Colonic mucosa (tissue), 4 donors: ENCODE data around the gene MED29. TPM values are rescaled to one million over a fixed set of nuclear protein-coding genes. Genes with fewer than 3 reads are reported as not detected.

ENCODE experiments used
- DNase-seq: peaks from one replicate; pipeline ENCODE4 v3.0.0-alpha.2; 2020
- H3K27ac ChIP-seq: fragments of 200-600 bp; one replicate; pipeline ENCODE4 v1.8.0; 2021
- H3K27me3 ChIP-seq: fragments of 200-600 bp; one replicate; pipeline ENCODE4 v1.8.0; 2021
- H3K36me3 ChIP-seq: fragments of 200-600 bp; one replicate; pipeline ENCODE4 v1.8.0; 2021
- H3K4me1 ChIP-seq: fragments of 200-600 bp; one replicate; pipeline ENCODE4 v1.8.0; 2021; ENCODE audit warnings: mild to moderate bottlenecking
- H3K4me3 ChIP-seq: fragments of 200-600 bp; one replicate; pipeline ENCODE4 v1.8.0; 2021
- H3K9ac ChIP-seq, 2 donors: one replicate each; pipeline ENCODE4 v1.7.0; 2013; ENCODE audit warnings: control low read depth in 2 of 2, low read depth in 2 of 2, low read length in 2 of 2
- H3K9me3 ChIP-seq: fragments of 200-600 bp; one replicate; pipeline ENCODE4 v1.8.0; 2021
- CTCF ChIP-seq: fragments of 200-600 bp; IDR thresholded peaks from one replicate; pipeline ENCODE4 v1.8.0; 2022; ENCODE audit warnings: antibody characterized with exemption, mild to moderate bottlenecking
- intact Hi-C: fragments of 100-400 bp; cut with DNase I; formaldehyde crosslinking; loops from one replicate; pipeline ENCODE4 v1.14.1; 2022
- total RNA-seq, 2 donors: library from RNA; stranded (reverse); fragmentation: NEBNext Ultra II Directional in 1 of 2; extraction: Animal tissue kit (Norgen Biotek cat#: 25700) in 1 of 2; gene quantifications; one replicate each; pipeline ENCODE4 v1.2.1, GENCODE V29; 2021
- donor health status: healthy.
- donor health status: DM: no; HTN: no; CAD: no.
- donor health status: DM: no; HTN: no; CAD: no.

MED29 gene
- total RNA-seq, 2 donors from 2014 or later, result 22.8 to 37.5 TPM

GRCh38 chr19:39362682-39363657 is 28.2 kb upstream of the MED29 start:
- H3K27me3 ChIP-seq, result no peaks in the 10 kb centered on the region
- peaks cover 7% of the 10 kb centered on the region for H3K36me3 ChIP-seq
- no peak overlapping the region for H3K4me3 ChIP-seq
- TF ChIP-seq CTCF, result no peak
- H3K9me3 ChIP-seq, result no peaks in the 10 kb centered on the region
- no peak for DNase-seq
- H3K27ac ChIP-seq, result no peak overlapping the region
- peak overlapping the region; percentile 12 to 24 for H3K9ac ChIP-seq
- no peaks in the 10 kb centered on the region for H3K4me1 ChIP-seq
- intact Hi-C loops, result no loop called here

- Histone ChIP-seq H3K36me3 (peaks cover 3% of the 10 kb centered on the region), H3K27me3 (no peaks in the 10 kb centered on the region), H3K9me3 (no peaks in the 10 kb centered on the region), H3K4me1 (no peaks in the 10 kb centered on the region), H3K27ac (no peak overlapping the region), H3K4me3 (no peak overlapping the region), H3K9ac (peak overlapping the region in 1 of 2 donors; percentile 28)
- intact Hi-C loops, result no loop called here
- no peak for TF ChIP-seq CTCF
- no peak for DNase-seq
Observed at GRCh38 chr19:39363901-39364457, 27.2 kb upstream of the MED29 start.

- DNase-seq, result no peak
- Histone ChIP-seq H3K4me1 (no peaks in the 10 kb centered on the region), H3K27me3 (no peaks in the 10 kb centered on the region), H3K4me3 (no peak overlapping the region), H3K27ac (no peak overlapping the region), H3K36me3 (peaks cover 8% of the 10 kb centered on the region), H3K9ac (no peak overlapping the region), H3K9me3 (no peaks in the 10 kb centered on the region)
- intact Hi-C loops, result no loop called here
- no peak for TF ChIP-seq CTCF
Observed at GRCh38 chr19:39365531-39365930, 25.6 kb upstream of the MED29 start.

GRCh38 chr19:39369200-39369599 is 22.0 kb upstream of the MED29 start:
- Histone ChIP-seq H3K9ac (no peak overlapping the region), H3K4me1 (no peaks in the 10 kb centered on the region), H3K36me3 (peaks cover 8% of the 10 kb centered on the region), H3K27me3 (no peaks in the 10 kb centered on the region), H3K27ac (no peak overlapping the region), H3K4me3 (no peak overlapping the region), H3K9me3 (no peaks in the 10 kb centered on the region)
- DNase-seq, result no peak
- intact Hi-C loops, result no loop called here
- no peak for TF ChIP-seq CTCF

- intact Hi-C loops, result no loop called here
- Histone ChIP-seq H3K27me3 (no peaks in the 10 kb centered on the region), H3K27ac (no peak overlapping the region), H3K4me1 (no peaks in the 10 kb centered on the region), H3K36me3 (peaks cover 15% of the 10 kb centered on the region), H3K9me3 (no peaks in the 10 kb centered on the region), H3K9ac (no peak overlapping the region), H3K4me3 (no peak overlapping the region)
- no peak for DNase-seq
- no peak for TF ChIP-seq CTCF
Observed at GRCh38 chr19:39370735-39371134, 20.4 kb upstream of the MED29 start.
